IMR-90 (cell line): ENCODE measurements around the gene NME1. TPM values are rescaled to one million over a fixed set of nuclear protein-coding genes. Genes with fewer than 3 reads are reported as not detected.

Experiments used
- ATAC-seq: fragments of 200-7000 bp; cut with Tn5 transposase; 2 replicates; pipeline ENCODE4 v1.9.1; 2020; ENCODE audit warnings: low read depth, mild to moderate bottlenecking, moderate library complexity
- BruUV-seq: library from RNA; stranded (reverse); fragments of 400-500 nt; replicated peaks from 2 replicates; lab custom pipeline; 2021; lab: Mats Ljungman, UMichigan
- CTCF ChIA-PET: fragments of 300-600 bp; formaldehyde crosslinking; extraction: SDS; loops from one replicate; lab custom pipeline; 2021; ENCODE audit warnings: antibody characterized with exemption; lab: Yijun Ruan, JAX
- POLR2A ChIA-PET: fragments of 300-600 bp; sonication (Branson Sonifier 250); formaldehyde crosslinking; loops from one replicate; lab custom pipeline; 2022; ENCODE audit warnings: antibody characterized with exemption; ENCODE audit not compliant: unreplicated experiment; lab: Charles Lee
- DNase-seq: peaks from one replicate; pipeline ENCODE4 v3.0.0; 2013
- H2AFZ ChIP-seq: replicated peaks from 2 replicates; pipeline ENCODE3; 2013; ENCODE audit warnings: low read length, mild to moderate bottlenecking; ENCODE audit not compliant: poor library complexity
- H2AK5ac ChIP-seq: 2 replicates; pipeline ENCODE4 v1.6.1; 2013; ENCODE audit warnings: low read depth, low read length, inconsistent platforms
- H2AK9ac ChIP-seq: replicated peaks from 2 replicates; pipeline ENCODE3; 2013; ENCODE audit warnings: mild to moderate bottlenecking, low read depth, low read length, moderate library complexity; ENCODE audit not compliant: poor library complexity
- H2BK120ac ChIP-seq: 2 replicates; pipeline ENCODE4 v1.6.1; 2013; ENCODE audit warnings: low read depth, low read length, inconsistent platforms
- H2BK15ac ChIP-seq: 3 replicates; pipeline ENCODE4 v1.6.1; 2013; ENCODE audit warnings: low read depth, low read length, inconsistent platforms
- H2BK20ac ChIP-seq: 2 replicates; pipeline ENCODE4 v1.6.1; 2013; ENCODE audit warnings: low read depth, mild to moderate bottlenecking, inconsistent platforms, low read length, moderate library complexity
- H2BK5ac ChIP-seq: 2 replicates; pipeline ENCODE4 v1.6.1; 2013; ENCODE audit warnings: mild to moderate bottlenecking, low read depth, low read length, inconsistent platforms; ENCODE audit not compliant: poor library complexity, severe bottlenecking
- H3K14ac ChIP-seq: replicated peaks from 2 replicates; pipeline ENCODE4 v1.6.1; 2013; ENCODE audit warnings: low read depth, low read length, inconsistent platforms
- H3K18ac ChIP-seq: 2 replicates; pipeline ENCODE4 v1.6.1; 2013; ENCODE audit warnings: low read depth, low read length, control low read depth
- H3K23ac ChIP-seq: 2 replicates; pipeline ENCODE4 v1.6.1; 2013; ENCODE audit warnings: low read depth, low read length, inconsistent platforms
- H3K27ac ChIP-seq: 2 replicates; pipeline ENCODE4 v1.5.1; 2013; ENCODE audit warnings: mild to moderate bottlenecking, control low read depth, low read length; ENCODE audit not compliant: insufficient read depth
- H3K27me3 ChIP-seq: 2 replicates; pipeline ENCODE4 v1.6.1; 2013; ENCODE audit warnings: low read length; ENCODE audit not compliant: control insufficient read depth, insufficient read depth
- H3K36me3 ChIP-seq: 2 replicates; pipeline ENCODE4 v1.6.1; 2013; ENCODE audit warnings: low read length, mixed read lengths; ENCODE audit not compliant: control insufficient read depth, insufficient read depth
- H3K4ac ChIP-seq: 2 replicates; pipeline ENCODE4 v1.6.1; 2013; ENCODE audit warnings: low read depth, low read length, inconsistent platforms
- H3K4me1 ChIP-seq: 2 replicates; pipeline ENCODE4 v1.6.1; 2013; ENCODE audit warnings: low read length, mixed read lengths; ENCODE audit not compliant: control insufficient read depth, insufficient read depth
- H3K4me2 ChIP-seq: 2 replicates; pipeline ENCODE4 v1.6.1; 2013; ENCODE audit warnings: low read depth, mild to moderate bottlenecking, control low read depth, low read length, moderate library complexity
- H3K4me3 ChIP-seq: 2 replicates; pipeline ENCODE4 v1.5.1; 2013; ENCODE audit warnings: low read depth, mild to moderate bottlenecking, control low read depth, low read length, moderate library complexity; ENCODE audit not compliant: insufficient read depth
- H3K56ac ChIP-seq: 2 replicates; pipeline ENCODE4 v1.6.1; 2013; ENCODE audit warnings: low read length, inconsistent platforms; ENCODE audit not compliant: insufficient read depth; ENCODE audit errors: extremely low read depth
- H3K79me1 ChIP-seq, 2 experiments: 2 replicates each; pipeline ENCODE4 v1.6.1; 2013; ENCODE audit warnings: low read length in 2 of 2, inconsistent platforms in 1 of 2, low read depth in 1 of 2
- H3K9ac ChIP-seq: 2 replicates; pipeline ENCODE4 v1.6.1; 2013; ENCODE audit warnings: low read depth, low read length, control low read depth
- H3K9me1 ChIP-seq: 2 replicates; pipeline ENCODE4 v1.6.1; 2013; ENCODE audit warnings: low read length, inconsistent platforms; ENCODE audit not compliant: insufficient read depth
- H3K9me3 ChIP-seq: 2 replicates; pipeline ENCODE4 v1.6.1; 2013; ENCODE audit warnings: low read length; ENCODE audit not compliant: control insufficient read depth, insufficient read depth
- H4K20me1 ChIP-seq: 2 replicates; pipeline ENCODE4 v1.6.1; 2013; ENCODE audit warnings: low read length, inconsistent platforms; ENCODE audit not compliant: insufficient read depth
- H4K5ac ChIP-seq: 2 replicates; pipeline ENCODE4 v1.6.1; 2013; ENCODE audit warnings: mild to moderate bottlenecking, low read depth, low read length, control low read depth
- H4K8ac ChIP-seq, 2 experiments: 2 replicates each; pipeline ENCODE4 v1.6.1; 2013; ENCODE audit warnings: low read depth in 2 of 2, low read length in 2 of 2, control low read depth in 1 of 2, inconsistent platforms in 1 of 2
- H4K91ac ChIP-seq: 2 replicates; pipeline ENCODE4 v1.6.1; 2013; ENCODE audit warnings: low read depth, low read length, inconsistent platforms; ENCODE audit not compliant: insufficient read depth
- CEBPB ChIP-seq: IDR thresholded peaks from 2 replicates; pipeline ENCODE4 v1.6.1; 2012; ENCODE audit warnings: low read depth, low read length, improper control_type of control experiment
- CHD1 ChIP-seq: IDR thresholded peaks from 2 replicates; pipeline ENCODE4 v1.6.1; 2012; ENCODE audit warnings: low read depth, low read length, improper control_type of control experiment
- FOS ChIP-seq: fragments of 150-350 bp; IDR thresholded peaks from 2 replicates; pipeline ENCODE4 v1.6.1; 2016; ENCODE audit warnings: low read depth, low read length
- MAFK ChIP-seq: IDR thresholded peaks from 2 replicates; pipeline ENCODE4 v1.6.1; 2012; ENCODE audit warnings: low read depth, low read length, improper control_type of control experiment
- MAZ ChIP-seq: IDR thresholded peaks from 2 replicates; pipeline ENCODE4 v1.6.1; 2012; ENCODE audit warnings: low read depth, mild to moderate bottlenecking, low read length, improper control_type of control experiment, moderate library complexity, borderline replicate concordance
- MXI1 ChIP-seq: IDR thresholded peaks from 2 replicates; pipeline ENCODE4 v1.6.1; 2012; ENCODE audit warnings: low read depth, mild to moderate bottlenecking, low read length, moderate library complexity, borderline replicate concordance
- POLR2A ChIP-seq: IDR thresholded peaks from 2 replicates; pipeline ENCODE4 v1.6.1; 2012; ENCODE audit warnings: mild to moderate bottlenecking, low read depth, low read length
- RAD21 ChIP-seq: IDR thresholded peaks from 2 replicates; pipeline ENCODE4 v1.6.1; 2012; ENCODE audit warnings: low read length, improper control_type of control experiment
- RCOR1 ChIP-seq: IDR thresholded peaks from 2 replicates; pipeline ENCODE4 v1.6.1; 2012; ENCODE audit warnings: mild to moderate bottlenecking, low read length, improper control_type of control experiment; ENCODE audit not compliant: insufficient replicate concordance
- SMC3 ChIP-seq: fragments of 150-350 bp; IDR thresholded peaks from 2 replicates; pipeline ENCODE4 v1.6.1; 2016; ENCODE audit warnings: low read depth, mild to moderate bottlenecking, antibody characterized with exemption, low read length, moderate library complexity
- WGBS, 2 experiments: methylation state at CpG; one replicate each; pipeline versions ENCODE4 v1.1.5 to v1.1.7; 2013; ENCODE audit warnings: missing lambda C conversion rate in 2 of 2; ENCODE audit not compliant: insufficient read length in 1 of 2; ENCODE audit errors: extremely low coverage in 2 of 2; 5-methylcytosine and 5-hydroxymethylcytosine counted together
- dilution Hi-C: fragments of 300-500 bp; cut with HindIII; formaldehyde crosslinking; loops from one replicate; pipeline ENCODE4 v1.14.3; 2018; ENCODE audit warnings: low sequenced_read_pairs; ENCODE audit not compliant: unreplicated experiment
- in situ Hi-C: fragments of 300-500 bp; cut with MboI; formaldehyde crosslinking; loops from 3 replicates; pipeline ENCODE4 v1.14.3; 2019; ENCODE audit warnings: low sequenced_read_pairs, inconsistent platforms, mixed read lengths
- intact Hi-C: fragments of 100-400 bp; cut with micrococcal nuclease; formaldehyde crosslinking; loops from 2 replicates; pipeline ENCODE4 v1.10.0; 2022
- polyA plus RNA-seq, 3 experiments: library from polyadenylated mRNA; depleted of rRNA; stranded (reverse); fragments of >200 nt; gene quantifications; 2 replicates each; pipeline ENCODE4 v1.2.3, GENCODE V29; 2012; ENCODE audit warnings: low replicate concordance in 1 of 3
- total RNA-seq: library from RNA; depleted of rRNA; stranded (reverse); fragments of >200 nt; gene quantifications from 2 replicates; pipeline ENCODE4 v1.2.3, GENCODE V29; 2012
- TF ChIP-seq, protein P1 (sequence below): fragments of 150-350 bp; IDR thresholded peaks from 2 replicates; pipeline ENCODE4 v1.6.1; 2017; ENCODE audit warnings: mild to moderate bottlenecking, antibody characterized with exemption, low read length, low read depth
- TF ChIP-seq, protein P2 (sequence below): fragments of 150-350 bp; IDR thresholded peaks from 2 replicates; pipeline ENCODE4 v1.6.1; 2016; ENCODE audit warnings: low read depth, mild to moderate bottlenecking, low read length, moderate library complexity, borderline replicate concordance
- TF ChIP-seq, protein P3 (sequence below): conservative IDR thresholded peaks from 2 replicates; pipeline ENCODE4 v1.5.1; 2012; ENCODE audit warnings: mild to moderate bottlenecking, low read depth, low read length, improper control_type of control experiment

The NME1 gene
- total and polyA plus RNA-seq, 2 of the 4 experiments (the other 2 are of a cell fraction), result 311 to 312 TPM

DNA sequence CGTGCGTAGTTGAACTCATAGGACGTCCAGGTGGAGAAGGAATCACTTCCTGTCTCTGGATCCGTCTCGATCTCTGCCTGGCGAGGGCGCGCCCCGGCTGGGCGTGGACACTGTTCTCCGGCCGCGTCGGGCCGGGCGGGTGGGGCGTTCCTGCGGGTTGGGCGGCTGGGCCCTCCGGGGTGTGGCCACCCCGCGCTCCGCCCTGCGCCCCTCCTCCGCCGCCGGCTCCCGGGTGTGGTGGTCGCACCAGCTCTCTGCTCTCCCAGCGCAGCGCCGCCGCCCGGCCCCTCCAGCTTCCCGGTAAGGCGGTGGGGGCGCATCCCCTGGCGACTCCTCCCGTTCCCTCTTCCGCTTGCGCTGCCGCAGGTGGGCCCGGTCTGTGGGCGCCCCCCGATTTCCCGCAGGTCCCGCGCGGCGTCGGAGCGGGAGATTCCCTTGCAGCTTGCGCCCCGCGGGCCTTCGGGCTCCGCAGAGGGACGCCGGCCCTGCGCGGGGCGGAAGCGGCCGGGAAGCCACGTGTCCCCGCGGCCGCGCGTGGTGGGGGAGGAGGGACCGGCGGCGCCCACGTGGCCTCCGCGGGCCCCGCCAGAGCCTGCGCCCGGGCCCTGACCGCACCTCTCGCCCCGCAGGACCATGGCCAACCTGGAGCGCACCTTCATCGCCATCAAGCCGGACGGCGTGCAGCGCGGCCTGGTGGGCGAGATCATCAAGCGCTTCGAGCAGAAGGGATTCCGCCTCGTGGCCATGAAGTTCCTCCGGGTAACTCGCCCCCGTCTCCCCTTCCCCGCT, 13.0 kb downstream of the NME1 start, which contains the start of gene NME2:
Gene NME2, plus strand, starts transcription at position 214 of the 789 bp plus-strand sequence. Its CDS starts 420 bp downstream, at position 634.
- Histone ChIP-seq H3K27ac (peak within 1 kb of the TSS; percentile 91), H3K9ac (peak within 1 kb of the TSS; percentile 88), H3K23ac (peak within 1 kb of the TSS; percentile 97), H3K56ac (peak within 1 kb of the TSS; percentile 82), H3K18ac (peak within 1 kb of the TSS; percentile 76), H2BK120ac (peak within 1 kb of the TSS; percentile 19; the same call in 1 of the 2 replicates), H3K9me1 (peaks cover 11% of the 10 kb centered on the region; the same call in 1 of the 2 replicates), H2BK5ac (peak within 1 kb of the TSS; percentile 95), H4K20me1 (peaks cover 19% of the 10 kb centered on the region), H3K9me3 (no peaks in the 10 kb centered on the region), H3K27me3 (no peaks in the 10 kb centered on the region), H3K36me3 (peaks cover 35% of the 10 kb centered on the region), H4K91ac (peak within 1 kb of the TSS; percentile 95), H4K5ac (peak within 1 kb of the TSS; percentile 95), H2AFZ (peak within 1 kb of the TSS; percentile 99), H2AK5ac (peak within 1 kb of the TSS; percentile 94), H2BK20ac (no peak within 1 kb of the TSS), H3K4me1 (peaks cover 8% of the 10 kb centered on the region; the same call in 1 of the 2 replicates), H3K79me1 (peaks cover 27 to 52% of the 10 kb centered on the region in 2 experiments), H3K4me2 (peak within 1 kb of the TSS; percentile 94), H3K4me3 (peak within 1 kb of the TSS; percentile 87), H2BK15ac (peak within 1 kb of the TSS; percentile 25; the same call in 2 of the 3 replicates), H4K8ac (peak within 1 kb of the TSS; percentile 95 to 100), H3K4ac (peak within 1 kb of the TSS; percentile 97), H2AK9ac (peak within 1 kb of the TSS; percentile 99), H3K14ac (peak within 1 kb of the TSS; percentile 99)
- BruUV-seq, result no TSS peak
- dilution Hi-C loops (no loop called here), intact Hi-C loops (loop anchor here (2.0 to 5.0 kb wide), 2 partner anchors 94 to 371 kb away; partner anchors contain the start of genes MBTD1 and UTP18), in situ Hi-C loops (no loop called here)
- ChIA-PET CTCF (interaction anchor here (0.5 to 1.3 kb wide), 2 partner anchors 43 to 98 kb away, joined by 3 read pairs; no protein-coding TSS in a partner anchor), POLR2A (no interaction called here)
- DNase-seq, result peak; percentile 77
- 1% methylated on average over 43 of the region's 98 CpGs; no CpG with 5 or more reads in 1 of the 2 experiments for WGBS, 2 experiments
- peak; percentile 95 for ATAC-seq
- TF ChIP-seq FOS (no peak), MAFK (no peak), POLR2A (peak; percentile 72), MAZ (peak; percentile 73; the same call in 1 of the 2 replicates), RAD21 (no peak), MXI1 (peak; percentile 99), SMC3 (no peak), CEBPB (no peak), RCOR1 (no peak), CHD1 (no peak)
- TF ChIP-seq, protein P1, sequence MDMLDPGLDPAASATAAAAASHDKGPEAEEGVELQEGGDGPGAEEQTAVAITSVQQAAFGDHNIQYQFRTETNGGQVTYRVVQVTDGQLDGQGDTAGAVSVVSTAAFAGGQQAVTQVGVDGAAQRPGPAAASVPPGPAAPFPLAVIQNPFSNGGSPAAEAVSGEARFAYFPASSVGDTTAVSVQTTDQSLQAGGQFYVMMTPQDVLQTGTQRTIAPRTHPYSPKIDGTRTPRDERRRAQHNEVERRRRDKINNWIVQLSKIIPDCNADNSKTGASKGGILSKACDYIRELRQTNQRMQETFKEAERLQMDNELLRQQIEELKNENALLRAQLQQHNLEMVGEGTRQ, result peak; percentile 94
- TF ChIP-seq, protein P2, sequence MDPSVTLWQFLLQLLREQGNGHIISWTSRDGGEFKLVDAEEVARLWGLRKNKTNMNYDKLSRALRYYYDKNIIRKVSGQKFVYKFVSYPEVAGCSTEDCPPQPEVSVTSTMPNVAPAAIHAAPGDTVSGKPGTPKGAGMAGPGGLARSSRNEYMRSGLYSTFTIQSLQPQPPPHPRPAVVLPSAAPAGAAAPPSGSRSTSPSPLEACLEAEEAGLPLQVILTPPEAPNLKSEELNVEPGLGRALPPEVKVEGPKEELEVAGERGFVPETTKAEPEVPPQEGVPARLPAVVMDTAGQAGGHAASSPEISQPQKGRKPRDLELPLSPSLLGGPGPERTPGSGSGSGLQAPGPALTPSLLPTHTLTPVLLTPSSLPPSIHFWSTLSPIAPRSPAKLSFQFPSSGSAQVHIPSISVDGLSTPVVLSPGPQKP, result no peak
- TF ChIP-seq, protein P3, sequence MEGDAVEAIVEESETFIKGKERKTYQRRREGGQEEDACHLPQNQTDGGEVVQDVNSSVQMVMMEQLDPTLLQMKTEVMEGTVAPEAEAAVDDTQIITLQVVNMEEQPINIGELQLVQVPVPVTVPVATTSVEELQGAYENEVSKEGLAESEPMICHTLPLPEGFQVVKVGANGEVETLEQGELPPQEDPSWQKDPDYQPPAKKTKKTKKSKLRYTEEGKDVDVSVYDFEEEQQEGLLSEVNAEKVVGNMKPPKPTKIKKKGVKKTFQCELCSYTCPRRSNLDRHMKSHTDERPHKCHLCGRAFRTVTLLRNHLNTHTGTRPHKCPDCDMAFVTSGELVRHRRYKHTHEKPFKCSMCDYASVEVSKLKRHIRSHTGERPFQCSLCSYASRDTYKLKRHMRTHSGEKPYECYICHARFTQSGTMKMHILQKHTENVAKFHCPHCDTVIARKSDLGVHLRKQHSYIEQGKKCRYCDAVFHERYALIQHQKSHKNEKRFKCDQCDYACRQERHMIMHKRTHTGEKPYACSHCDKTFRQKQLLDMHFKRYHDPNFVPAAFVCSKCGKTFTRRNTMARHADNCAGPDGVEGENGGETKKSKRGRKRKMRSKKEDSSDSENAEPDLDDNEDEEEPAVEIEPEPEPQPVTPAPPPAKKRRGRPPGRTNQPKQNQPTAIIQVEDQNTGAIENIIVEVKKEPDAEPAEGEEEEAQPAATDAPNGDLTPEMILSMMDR, result no peak; the same call in 1 of the 2 replicates
